ENCODE data around the gene TBPL1.
"Not testable (repeated sequence)": the region's sequence is repeated elsewhere in the genome, so short reads cannot be mapped to it uniquely, and the experiment has no call there.

TBPL1 gene

DNA sequence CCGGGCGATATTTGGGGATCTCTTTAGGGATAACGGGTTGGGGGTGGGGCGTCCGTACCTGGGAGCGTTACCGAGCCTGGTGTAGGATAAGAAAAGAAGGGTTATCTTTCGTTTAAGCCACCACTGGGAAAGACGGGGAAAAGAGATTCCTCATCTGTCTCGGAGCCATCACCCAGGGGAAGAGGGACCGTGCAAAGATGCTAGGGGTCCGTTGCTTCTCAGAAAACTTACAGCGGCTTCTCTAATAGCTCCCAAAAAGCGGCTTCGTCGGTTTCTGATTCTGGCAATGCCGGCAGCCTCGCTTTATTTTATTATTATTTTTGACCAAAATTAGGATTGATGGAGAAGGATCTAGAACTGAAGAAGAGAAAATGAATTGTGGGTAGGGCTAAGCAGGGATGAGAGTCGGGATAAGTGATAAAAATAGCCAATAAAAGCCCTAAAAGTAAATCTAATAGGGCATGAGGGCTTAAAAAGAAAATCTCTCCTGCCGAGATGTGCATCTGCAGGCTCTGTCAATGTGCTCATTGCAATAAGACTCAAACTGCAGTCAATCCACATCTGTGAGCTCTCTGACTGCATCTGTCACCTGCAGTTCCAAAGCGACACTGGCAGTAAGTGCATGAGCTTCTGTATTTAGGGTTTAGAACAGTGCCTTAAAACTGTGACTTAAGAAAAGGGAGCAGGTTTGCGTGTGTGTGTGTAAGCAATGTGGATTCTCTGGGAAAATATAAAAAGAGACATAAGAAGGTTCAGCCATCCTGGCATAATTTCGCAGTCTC lies 801 bp downstream of the TBPL1 start:
- DNase-seq = no peak

- no peak for DNase-seq
Measured at GRCh38 chr6:133954657-133955576, 1.9 kb downstream of the TBPL1 start.

GRCh38 chr6:133955582-133956415 lies 2.8 kb downstream of the TBPL1 start:
- no peak for DNase-seq

DNA sequence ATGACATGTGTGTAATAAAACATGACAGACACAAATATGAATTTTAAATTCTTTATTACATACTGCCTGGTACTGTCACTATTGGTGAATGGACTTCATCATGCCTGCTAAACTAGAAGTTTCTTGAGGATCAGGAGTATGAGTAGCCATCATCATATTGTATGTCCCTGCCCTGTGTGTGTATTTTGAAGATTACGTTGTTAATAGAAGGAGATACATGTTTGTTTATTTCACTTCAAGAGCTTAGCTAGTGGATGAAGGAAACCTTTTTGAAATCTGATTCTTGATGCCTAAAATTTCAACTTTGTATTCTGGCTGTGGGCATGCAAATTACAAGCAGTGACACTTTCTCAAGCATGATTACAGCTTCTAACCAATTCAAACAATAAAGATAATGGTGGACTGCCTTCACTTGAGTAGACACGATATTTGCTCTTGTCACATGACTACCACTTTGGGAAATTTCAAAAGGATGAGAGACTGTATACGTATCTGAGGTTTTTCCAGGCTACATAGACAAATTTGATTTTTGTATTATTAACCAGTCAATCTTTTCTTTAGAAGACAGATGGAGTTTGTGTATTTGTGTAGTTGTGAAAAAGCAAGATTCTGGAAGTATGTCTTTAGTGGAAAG lies 3.5 kb downstream of the TBPL1 start:
- DNase-seq = no peak

- no peak for DNase-seq
Measured at GRCh38 chr6:133957227-133957626, 4.2 kb downstream of the TBPL1 start.

DNA sequence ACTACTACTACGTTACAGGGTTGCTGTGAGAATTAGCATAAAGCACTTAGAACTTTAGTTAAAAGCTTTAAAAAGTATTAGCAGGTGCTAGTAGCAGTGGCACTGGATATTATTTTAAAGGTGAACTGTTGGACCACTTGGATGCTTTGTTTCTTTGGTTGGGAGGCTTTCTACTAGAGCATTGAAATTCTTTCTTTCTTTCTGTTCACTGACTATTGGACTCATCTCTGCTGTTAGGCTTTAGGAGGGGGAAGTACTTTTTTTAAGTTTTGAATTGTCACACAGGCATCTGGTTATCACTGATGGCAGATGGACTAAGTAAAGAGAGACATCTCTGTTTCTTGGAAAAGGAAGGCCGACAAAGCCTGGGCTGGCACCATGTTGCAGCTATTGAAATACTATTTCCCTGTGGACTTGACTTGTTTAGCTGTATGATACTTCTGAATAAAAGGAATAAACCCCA lies 4.8 kb downstream of the TBPL1 start:
- DNase-seq = no peak

GRCh38 chr6:133958791-133959190 lies 5.8 kb downstream of the TBPL1 start:
- no peak for DNase-seq

- no peak for DNase-seq
Measured at GRCh38 chr6:133959667-133960368, 6.8 kb downstream of the TBPL1 start.

DNA sequence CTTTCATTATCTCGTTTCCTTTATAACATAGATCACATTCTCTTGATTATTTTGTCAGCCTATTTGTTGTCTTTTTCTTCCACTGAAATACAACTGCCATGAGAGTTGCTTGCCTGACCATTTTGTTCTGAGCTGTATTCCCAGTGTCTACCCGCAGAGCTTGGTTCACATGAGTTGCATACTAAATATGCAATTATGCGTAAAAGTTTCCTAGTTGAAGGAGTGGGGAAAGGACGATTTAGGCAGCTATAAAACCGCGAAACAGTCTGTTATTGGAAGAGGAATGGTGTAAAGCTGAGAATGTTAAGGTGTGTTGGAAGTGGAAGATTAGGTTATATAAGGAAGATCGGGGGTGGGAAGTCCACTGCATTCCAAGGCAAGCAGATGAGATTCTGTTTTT lies 8.8 kb downstream of the TBPL1 start:
- no peak for DNase-seq

GRCh38 chr6:133964052-133964451 lies 11.0 kb downstream of the TBPL1 start:
- no peak for DNase-seq

GRCh38 chr6:133964702-133965101 lies 11.7 kb downstream of the TBPL1 start:
- DNase-seq = no peak

DNA sequence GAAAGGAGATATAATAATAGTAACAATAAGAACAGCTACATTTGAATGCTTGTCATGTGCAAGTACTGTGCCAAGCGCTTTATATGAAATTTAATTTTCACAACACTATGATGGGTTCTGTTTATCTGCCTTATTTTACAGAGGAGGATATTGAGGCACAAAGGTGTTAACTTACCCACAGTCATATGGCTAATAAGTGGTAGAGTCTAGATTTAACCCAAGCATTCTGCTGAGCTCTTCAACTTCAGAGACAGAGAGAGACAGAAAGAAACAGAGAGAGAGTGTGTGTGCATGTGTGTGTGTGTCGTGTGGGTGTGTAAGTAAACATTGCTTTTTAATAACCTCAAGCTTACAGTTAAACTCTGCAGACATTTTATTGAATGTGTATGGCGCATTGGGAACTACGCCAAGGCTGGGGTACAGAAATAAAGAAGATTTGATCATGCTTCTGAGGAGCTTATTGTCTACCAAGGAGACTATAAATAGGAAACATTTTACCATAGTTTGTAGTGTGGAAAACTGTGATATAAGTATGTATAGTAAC lies 12.9 kb downstream of the TBPL1 start:
- DNase-seq = no peak

DNA sequence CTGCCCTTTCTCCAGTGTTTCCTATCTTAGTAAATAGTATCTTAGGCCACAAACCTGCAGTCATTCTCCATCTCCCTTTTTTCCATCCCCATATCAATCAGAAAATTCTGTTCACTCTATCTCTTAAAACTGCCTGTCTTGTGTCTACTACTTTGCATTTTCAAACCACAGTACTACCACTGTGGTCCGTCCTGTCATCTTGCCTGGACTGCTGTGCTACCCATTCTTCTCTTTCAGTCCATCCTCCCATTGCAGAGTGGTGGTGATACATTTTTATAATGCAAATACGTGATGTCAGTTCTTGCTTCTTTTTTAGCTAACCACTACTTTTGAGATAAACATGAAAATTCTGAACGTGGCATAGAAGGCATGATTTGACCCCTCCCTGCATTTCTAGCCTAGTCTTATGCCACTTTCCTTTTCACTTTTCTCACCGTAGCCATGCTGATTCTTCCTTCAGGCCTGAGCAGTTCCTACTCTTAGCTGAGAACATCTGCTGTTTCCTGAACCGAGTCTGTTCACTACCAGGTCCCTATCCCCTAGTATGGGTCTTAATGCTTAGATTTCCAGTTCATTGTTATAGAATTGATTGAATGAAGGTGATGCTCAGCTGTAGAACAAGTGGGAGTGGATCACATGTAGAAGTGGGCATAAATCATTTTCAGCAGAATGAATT lies 13.8 kb downstream of the TBPL1 start:
- DNase-seq = no peak

DNA sequence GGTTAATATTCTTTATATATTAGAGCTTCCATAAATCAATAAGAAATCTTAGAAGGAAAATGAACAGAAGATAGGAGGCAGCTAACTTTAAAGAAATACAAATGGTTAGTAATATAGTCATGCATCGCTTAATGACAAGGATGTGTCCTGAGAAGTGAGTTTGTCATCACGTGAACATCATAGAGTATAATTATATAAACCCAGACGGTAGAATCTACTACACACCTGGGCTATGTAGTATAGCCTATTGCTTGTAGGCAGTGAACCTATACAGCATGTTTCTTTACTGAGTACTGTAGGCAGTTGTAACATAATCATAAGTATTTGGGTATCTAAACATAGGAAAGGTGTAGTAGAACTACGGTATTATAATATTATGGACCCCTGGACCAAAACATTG lies 14.3 kb downstream of the TBPL1 start:
- DNase-seq = no peak

- not testable (repeated sequence) for DNase-seq
Measured at GRCh38 chr6:133967835-133968234, 14.8 kb downstream of the TBPL1 start.

DNA sequence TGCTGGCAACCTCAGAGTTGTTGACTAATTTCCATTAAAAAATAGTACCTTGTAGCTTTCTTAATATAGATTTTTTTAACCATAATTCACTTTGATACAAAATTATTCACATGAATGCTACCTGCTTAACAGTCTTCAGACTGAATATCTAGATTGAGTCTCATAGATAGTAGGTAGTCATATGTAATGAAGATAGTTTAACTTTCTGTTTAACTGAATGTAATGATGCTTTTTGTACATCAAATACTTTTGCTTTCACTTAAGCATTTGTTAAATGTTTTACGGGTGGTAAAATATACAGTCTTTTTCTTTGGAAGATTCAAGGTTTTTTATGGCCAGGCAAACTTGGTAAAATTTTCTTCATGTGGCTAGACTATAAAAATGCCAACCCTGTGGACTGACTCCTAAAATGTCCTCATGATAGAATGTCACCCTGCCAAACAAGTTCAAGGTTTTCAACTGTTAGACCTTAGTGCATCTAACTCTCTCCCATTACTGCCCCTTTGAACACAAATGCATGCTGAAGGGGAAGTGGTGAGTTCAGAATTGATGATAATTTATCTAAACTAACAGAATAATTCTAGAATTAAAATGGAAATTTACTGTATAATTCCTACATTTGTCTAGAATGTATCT lies 16.4 kb downstream of the TBPL1 start:
- no peak for DNase-seq

GRCh38 chr6:133969921-133970295 lies 16.9 kb downstream of the TBPL1 start:
- no peak for DNase-seq

- DNase-seq = no peak
Measured at GRCh38 chr6:133971861-133972260, 18.8 kb downstream of the TBPL1 start.

GRCh38 chr6:133972388-133972787 lies 19.4 kb downstream of the TBPL1 start:
- no peak for DNase-seq
